ENCODE measurements around the gene RIPK4.

The RIPK4 gene

GRCh38 chr21:41781050-41781410, 14.2 kb upstream of the RIPK4 start:
- no peaks in the 10 kb centered on the region for H3K36me3 ChIP-seq
- H3K27ac ChIP-seq, result no peak overlapping the region
- H3K27me3 ChIP-seq (ENCODE audit: insufficient read depth, low read depth, severe bottlenecking), result no peaks in the 10 kb centered on the region
- TF ChIP-seq CTCF (IDR thresholded peaks at IDR 0.05; ENCODE audit: low read depth, low read length), result no peak
- H3K9me3 ChIP-seq (ENCODE audit: severe bottlenecking), result no peaks in the 10 kb centered on the region
- H3K4me3 ChIP-seq (ENCODE audit: low read depth, low read length), result no peak overlapping the region
- DNase-seq, result no peak

DNA sequence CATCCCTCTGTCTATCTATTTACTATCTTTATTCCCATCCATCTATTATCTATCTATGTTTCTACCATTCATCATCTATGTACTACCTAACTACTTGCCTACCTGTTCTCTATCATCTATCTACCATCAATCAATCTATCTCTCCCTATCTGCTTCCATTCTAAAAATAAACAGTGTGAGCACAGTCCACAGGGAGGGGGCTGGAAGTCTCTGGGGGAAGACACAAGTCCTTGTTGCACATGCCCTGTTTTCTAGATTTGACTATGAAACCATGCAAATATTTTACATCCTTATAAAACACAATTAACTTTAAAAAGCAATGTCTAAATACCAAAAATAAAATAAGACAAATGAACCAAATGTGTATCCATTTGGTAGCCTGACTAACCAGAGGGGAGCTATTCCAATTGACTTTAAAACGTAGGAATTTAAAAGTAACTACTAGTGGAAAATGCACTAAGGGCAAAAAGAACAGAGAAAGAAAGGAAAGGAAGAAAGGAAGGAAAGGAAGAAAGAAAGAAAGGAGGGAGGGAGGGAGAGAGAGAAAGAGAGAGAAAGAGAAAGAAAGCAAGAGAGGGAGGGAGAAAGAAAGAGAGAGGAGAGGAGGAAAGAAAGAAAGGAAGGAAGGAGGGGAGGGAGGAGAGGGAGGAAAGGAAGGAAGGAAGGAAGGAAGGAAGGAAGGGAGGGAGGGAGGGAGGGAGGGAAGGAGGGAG, 13.6 kb upstream of the RIPK4 start:
- Histone ChIP-seq H3K27ac (no peak overlapping the region), H3K9me3 (ENCODE audit: severe bottlenecking) (no peaks in the 10 kb centered on the region), H3K27me3 (ENCODE audit: insufficient read depth, low read depth, severe bottlenecking) (no peaks in the 10 kb centered on the region), H3K4me3 (ENCODE audit: low read depth, low read length) (no peak overlapping the region), H3K36me3 (no peaks in the 10 kb centered on the region)
- no peak for TF ChIP-seq CTCF (IDR thresholded peaks at IDR 0.05; ENCODE audit: low read depth, low read length)
- no peak for DNase-seq

GRCh38 chr21:41779659-41780058, 12.8 kb upstream of the RIPK4 start:
- no peaks in the 10 kb centered on the region for H3K27me3 ChIP-seq (ENCODE audit: insufficient read depth, low read depth, severe bottlenecking)
- H3K36me3 ChIP-seq, result no peaks in the 10 kb centered on the region
- peak overlapping the region; percentile 37 for H3K4me3 ChIP-seq (ENCODE audit: low read depth, low read length)
- no peak for DNase-seq
- H3K27ac ChIP-seq, result no peak overlapping the region
- TF ChIP-seq CTCF (IDR thresholded peaks at IDR 0.05; ENCODE audit: low read depth, low read length), result no peak
- no peaks in the 10 kb centered on the region for H3K9me3 ChIP-seq (ENCODE audit: severe bottlenecking)

DNA sequence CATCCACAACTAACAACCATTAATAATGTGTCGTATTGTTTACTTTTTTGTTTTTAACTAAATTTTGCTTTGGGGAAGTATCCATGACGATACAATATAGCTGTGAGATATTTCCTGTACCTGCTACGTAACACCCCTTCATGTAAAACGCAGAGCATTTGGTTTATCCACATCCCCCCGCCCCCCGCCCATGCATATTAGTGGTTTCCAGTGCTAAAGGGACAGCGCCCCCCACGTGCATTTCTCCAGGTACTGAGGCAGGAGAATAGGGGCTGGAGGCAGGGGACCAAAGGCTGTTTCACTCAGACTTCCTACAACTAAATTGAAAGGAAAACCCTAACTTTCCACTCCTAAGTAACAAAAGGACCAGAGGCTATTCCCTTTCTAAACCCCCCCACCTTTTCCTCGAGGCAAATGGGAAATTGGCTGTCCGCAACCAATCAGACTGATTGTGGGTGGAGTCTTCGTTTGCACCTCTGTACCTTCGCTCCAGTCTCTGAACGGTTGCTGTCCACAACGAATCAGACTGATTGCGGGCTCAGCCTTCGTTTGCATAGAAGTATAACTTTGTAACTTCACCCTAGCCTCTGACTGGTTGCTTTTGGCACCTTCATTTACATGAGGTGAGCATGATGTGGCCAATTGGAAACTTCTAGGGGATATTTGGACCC, 12.2 kb upstream of the RIPK4 start:
- TF ChIP-seq CTCF (IDR thresholded peaks at IDR 0.05; ENCODE audit: low read depth, low read length), result peak; percentile 27; the same call in 1 of the 2 replicates
- Histone ChIP-seq H3K4me3 (ENCODE audit: low read depth, low read length) (peak overlapping the region; percentile 37), H3K27ac (no peak overlapping the region), H3K27me3 (ENCODE audit: insufficient read depth, low read depth, severe bottlenecking) (no peaks in the 10 kb centered on the region), H3K9me3 (ENCODE audit: severe bottlenecking) (no peaks in the 10 kb centered on the region), H3K36me3 (no peaks in the 10 kb centered on the region)
- DNase-seq, result peak; percentile 40

GRCh38 chr21:41777951-41778815, 11.3 kb upstream of the RIPK4 start:
- peak overlapping the region; percentile 6 for H3K4me3 ChIP-seq (ENCODE audit: low read depth, low read length)
- no peaks in the 10 kb centered on the region for H3K27me3 ChIP-seq (ENCODE audit: insufficient read depth, low read depth, severe bottlenecking)
- H3K27ac ChIP-seq, result no peak overlapping the region
- peak; percentile 96 for TF ChIP-seq CTCF (IDR thresholded peaks at IDR 0.05; ENCODE audit: low read depth, low read length)
- DNase-seq, result peak; percentile 92
- H3K36me3 ChIP-seq, result no peaks in the 10 kb centered on the region
- H3K9me3 ChIP-seq (ENCODE audit: severe bottlenecking), result no peaks in the 10 kb centered on the region
